Body of pancreas (tissue), 4 donors: Measurements from ENCODE around the gene SLC13A3.

Experiments
- CTCF ChIP-seq, 7 experiments: fragments of 450-650 bp in 4 of 7; fragments of 200-600 bp in 3 of 7; sonication (generic) in 3 of 7; IDR thresholded peaks; one replicate each; pipeline ENCODE4 v1.5.1; 2016 to 2019; ENCODE audit warnings: antibody characterized with exemption in 7 of 7
- POLR2A ChIP-seq, 3 donors: fragments of 450-650 bp; IDR thresholded peaks; one replicate each; pipeline ENCODE4 v1.6.1; 2016; ENCODE audit warnings: antibody characterized with exemption in 3 of 3, mild to moderate bottlenecking in 2 of 3

- TF ChIP-seq POLR2A (IDR thresholded peaks at IDR 0.05) (no peak), CTCF (IDR thresholded peaks at IDR 0.05) (no peak)
Measured at GRCh38 chr20:46644160-46644559, 7.1 kb downstream of the SLC13A3 start.
